Posterior cingulate gyrus (tissue), 11 donors: ENCODE measurements around the gene CCDC127.
"Not testable (repeated sequence)": the region's sequence is repeated elsewhere in the genome, so short reads cannot be mapped to it uniquely, and the experiment has no call there.

Source experiments
- DNase-seq, 10 donors: peaks; one replicate each; pipeline versions ENCODE4 v3.0.0 to v3.0.0-alpha.2; 2020 to 2021; ENCODE audit warnings: mixed read lengths in 3 of 10
- intact Hi-C: fragments of 100-400 bp; cut with DNase I; formaldehyde crosslinking; loops from one replicate; pipeline ENCODE4 v1.15.1; 2023

The CCDC127 gene

DNA sequence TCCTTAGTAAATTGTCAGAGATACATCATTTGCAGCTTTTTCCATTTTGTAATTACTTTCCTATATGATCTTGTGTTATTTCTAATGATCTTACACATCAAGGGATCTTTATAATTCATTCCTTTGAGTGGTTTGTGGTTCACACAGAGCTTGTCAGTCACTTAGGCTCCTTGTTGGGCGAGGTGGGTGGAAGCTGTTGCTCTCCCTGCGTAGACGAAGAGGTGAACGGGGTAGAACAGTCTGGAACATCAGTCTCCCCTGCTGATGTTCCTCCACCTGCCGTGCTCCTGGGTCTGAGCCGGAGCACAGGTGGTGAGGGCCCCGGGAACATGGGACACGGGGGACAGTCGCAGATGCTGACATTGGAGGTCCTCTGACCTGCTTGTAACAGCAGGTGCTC is 17.6 kb upstream of the CCDC127 start:
- intact Hi-C loops, DNase-seq: not testable (repeated sequence)

DNA sequence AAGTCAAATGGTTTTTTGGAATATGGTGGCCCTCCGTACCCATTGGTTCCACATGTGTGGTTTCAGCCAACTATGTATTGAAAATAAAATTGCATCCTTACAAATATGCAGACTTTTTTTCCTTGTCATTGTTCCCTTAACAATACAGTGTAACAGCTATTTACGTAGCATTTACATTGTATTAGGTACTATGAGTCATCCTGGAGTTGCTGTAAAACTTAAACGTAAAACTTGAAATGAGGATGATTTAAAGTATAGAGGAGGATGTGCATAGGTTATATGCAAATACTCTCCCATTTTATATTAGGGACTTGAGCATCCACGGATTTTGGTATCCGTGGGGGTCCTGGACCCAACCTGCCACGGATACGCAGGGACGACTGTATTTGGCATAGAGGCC is 16.5 kb upstream of the CCDC127 start:
- intact Hi-C loops: no loop called here
- no peak for DNase-seq

DNA sequence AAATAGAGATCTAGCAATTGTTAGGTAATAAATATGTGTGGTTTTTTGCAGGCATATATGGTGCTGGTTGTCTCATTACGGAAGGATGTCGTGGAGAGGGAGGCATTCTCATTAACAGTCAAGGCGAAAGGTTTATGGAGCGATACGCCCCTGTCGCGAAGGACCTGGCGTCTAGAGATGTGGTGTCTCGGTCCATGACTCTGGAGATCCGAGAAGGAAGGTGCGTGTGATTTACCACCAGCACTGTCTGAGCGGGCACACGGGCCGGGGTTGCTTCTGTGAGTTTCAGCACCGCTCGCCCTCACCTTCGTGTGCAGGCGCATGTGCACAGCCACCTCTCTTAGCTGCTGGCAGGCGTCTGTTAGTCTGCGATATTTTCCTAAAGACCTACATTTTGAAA is 15.5 kb upstream of the CCDC127 start:
- DNase-seq, intact Hi-C loops: not testable (repeated sequence)

GRCh38 chr5:231661-232060 is 13.7 kb upstream of the CCDC127 start:
- intact Hi-C loops: no loop called here
- peak in 3 of 10 donors; percentile 38 to 86 (median 51) for DNase-seq

GRCh38 chr5:230711-231110 is 12.8 kb upstream of the CCDC127 start:
- intact Hi-C loops: no loop called here
- no peak for DNase-seq

- intact Hi-C loops: no loop called here
- no peak for DNase-seq
Observed at GRCh38 chr5:228886-229285, 10.9 kb upstream of the CCDC127 start.

DNA sequence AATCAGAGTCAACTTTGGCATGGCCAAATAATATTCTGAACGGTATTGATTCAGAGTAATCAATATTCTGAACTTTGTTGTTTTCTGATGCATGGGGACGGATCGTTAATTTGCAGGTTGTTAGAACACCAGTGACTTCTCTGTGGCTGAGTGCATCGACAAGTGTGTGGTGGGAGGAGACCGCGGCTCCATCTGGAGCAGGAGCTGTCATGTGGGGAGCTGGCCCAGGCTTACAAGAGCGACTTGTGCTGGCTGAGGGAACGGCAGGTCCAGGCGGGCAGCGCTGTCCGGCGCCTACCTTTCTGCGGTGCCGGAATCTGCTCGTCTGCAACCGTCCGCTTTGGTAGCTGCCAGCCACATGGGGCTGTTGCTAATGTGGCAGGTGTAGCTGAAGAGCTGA is 9.4 kb upstream of the CCDC127 start:
- intact Hi-C loops: not testable (repeated sequence)
- DNase-seq: peak in 6 of 10 donors; percentile 33 to 92 (median 42)

DNA sequence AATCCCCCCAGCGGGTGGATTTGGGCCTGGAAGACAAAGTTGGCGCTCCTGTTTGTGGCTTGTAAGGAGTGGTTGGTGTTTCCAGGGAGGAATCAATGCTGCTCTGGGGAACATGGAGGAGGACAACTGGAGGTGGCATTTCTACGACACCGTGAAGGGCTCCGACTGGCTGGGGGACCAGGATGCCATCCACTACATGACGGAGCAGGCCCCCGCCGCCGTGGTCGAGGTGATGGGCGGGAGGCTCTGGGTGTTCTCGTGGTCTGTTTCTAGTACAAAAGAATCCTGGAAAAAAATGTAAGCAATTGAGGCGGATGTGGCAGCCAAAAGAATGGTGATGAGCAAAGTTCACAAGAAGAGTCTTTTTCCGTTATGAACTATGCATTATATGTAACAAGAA is 7.4 kb upstream of the CCDC127 start:
- intact Hi-C loops: no loop called here
- no peak for DNase-seq

GRCh38 chr5:223791-224190 is 5.8 kb upstream of the CCDC127 start:
- intact Hi-C loops: no loop called here

DNA sequence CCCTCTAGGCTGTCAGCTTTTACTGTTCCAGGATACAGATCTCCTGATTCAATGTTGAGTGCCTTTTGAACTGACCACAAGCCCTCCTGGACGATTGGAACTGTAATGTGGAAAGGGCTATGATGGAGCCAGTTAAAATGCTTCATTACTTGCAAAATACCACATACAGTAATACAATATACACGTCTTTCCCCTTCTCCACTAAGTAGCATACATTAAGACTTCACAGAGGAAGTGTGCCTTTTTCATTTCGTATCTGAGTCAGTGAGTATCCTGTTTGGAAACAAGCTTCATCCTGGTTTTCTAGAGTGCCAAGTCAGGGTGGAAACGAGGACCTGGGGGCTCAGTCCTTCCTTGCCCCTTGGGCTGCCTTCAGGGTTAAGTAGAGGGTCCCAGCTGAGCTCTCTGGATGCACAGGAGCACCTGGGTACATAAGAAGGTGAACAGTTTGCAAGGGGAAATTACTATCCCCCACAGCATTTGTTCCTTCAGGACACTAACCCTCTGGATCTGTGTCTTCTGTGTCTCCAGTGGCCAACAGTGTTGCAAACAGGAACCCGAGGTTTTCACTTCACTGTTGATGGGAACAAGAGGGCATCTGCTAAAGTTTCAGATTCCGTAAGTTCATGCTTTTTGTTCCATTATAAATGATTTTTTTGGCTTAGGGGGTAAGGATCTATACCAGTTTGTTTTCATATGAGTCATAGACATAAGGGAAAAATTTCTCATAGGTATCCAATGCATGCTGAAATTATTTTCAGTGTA is 5.2 kb upstream of the CCDC127 start:
- DNase-seq, intact Hi-C loops: not testable (repeated sequence)

More at GRCh38 chr5:223791-224190, 5.8 kb upstream of the CCDC127 start:
- no peak for DNase-seq

GRCh38 chr5:219991-220390 is 2.0 kb upstream of the CCDC127 start:
- intact Hi-C loops: no loop called here

DNA sequence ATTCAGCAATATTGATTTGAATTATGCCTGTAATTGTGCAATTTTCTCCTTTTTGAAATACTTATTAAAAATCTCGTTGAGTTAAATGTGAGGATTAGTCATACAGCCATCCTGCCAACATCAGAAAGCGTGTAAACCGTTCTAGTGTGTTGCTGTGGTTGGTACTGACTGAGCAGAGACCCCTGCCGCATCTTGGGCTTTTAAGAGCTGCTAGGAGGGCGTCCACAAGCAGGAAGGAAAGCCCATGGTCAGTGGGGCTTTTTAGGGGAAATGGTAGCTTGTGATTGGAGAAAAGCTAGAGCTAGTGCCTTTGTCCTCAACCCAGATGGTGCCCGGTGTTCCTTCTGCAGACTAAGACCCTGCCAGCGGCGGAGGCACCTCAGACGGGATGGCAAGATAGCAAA is 1.5 kb upstream of the CCDC127 start:
- peak in 1 of 10 donors; percentile 84 for DNase-seq
- intact Hi-C loops: no loop called here

More at GRCh38 chr5:219991-220390, 2.0 kb upstream of the CCDC127 start:
- DNase-seq: no peak

- intact Hi-C loops: loop anchor here (1.0 kb wide), 1 partner anchor 53 kb away; the partner anchor contains the start of gene PDCD6
- DNase-seq: peak in 5 of 10 donors; percentile 18 to 88 (median 30)
Observed at GRCh38 chr5:218457-219291, 721 bp upstream of the CCDC127 start.

DNA sequence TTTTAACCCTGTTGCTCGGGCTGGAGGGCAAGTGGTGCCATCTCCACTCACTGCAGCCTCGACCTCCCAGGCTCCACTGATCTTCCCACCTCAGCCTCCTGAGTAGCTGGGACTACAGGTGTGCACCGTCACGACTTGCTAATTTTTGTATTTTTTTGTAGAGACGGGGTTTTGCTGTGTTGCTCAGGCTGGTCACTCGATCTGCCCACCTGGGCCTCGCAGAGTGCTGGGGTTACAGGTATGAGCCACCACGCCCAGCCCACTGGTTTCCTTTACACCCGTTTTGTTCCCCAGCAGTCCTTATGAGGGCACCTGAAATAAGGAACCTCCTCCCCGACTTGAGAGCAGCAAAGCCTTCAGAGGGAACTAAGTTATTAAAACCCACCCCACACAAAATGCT is 1.9 kb downstream of the CCDC127 start:
- peak in 1 of 10 donors; percentile 49 for DNase-seq
- intact Hi-C loops: not testable (repeated sequence)

GRCh38 chr5:215256-215655 is 2.7 kb downstream of the CCDC127 start:
- DNase-seq, intact Hi-C loops: not testable (repeated sequence)

DNA sequence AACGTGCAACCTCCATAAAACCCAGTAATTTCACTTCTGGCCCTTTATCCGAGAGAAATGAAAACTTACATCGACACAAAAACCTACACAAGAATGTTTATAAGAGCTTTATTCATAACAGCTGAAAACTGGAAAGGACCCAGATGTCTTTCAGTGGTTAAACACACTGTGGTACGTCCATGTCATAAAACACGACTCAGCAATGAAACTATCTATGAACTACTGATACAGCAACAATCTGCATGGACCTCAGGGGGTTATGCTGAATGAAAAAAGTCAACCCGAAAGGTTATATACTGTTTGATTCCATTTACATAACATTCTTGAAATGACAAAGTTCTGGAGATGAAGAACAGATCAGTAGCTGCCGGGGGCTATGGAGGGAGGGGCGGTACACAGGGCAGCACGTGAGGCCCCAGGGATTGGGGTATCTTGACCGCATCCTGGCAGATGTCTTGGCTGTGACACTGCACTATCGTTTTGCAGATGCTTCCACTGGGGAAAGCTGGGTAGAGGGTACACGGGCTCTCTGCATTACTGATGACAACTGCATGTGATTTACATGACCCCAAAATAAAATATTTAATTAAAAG is 4.1 kb downstream of the CCDC127 start:
- no peak for DNase-seq
- intact Hi-C loops: no loop called here

GRCh38 chr5:208449-209114 is 9.4 kb downstream of the CCDC127 start:
- intact Hi-C loops: no loop called here
- DNase-seq: no peak

DNA sequence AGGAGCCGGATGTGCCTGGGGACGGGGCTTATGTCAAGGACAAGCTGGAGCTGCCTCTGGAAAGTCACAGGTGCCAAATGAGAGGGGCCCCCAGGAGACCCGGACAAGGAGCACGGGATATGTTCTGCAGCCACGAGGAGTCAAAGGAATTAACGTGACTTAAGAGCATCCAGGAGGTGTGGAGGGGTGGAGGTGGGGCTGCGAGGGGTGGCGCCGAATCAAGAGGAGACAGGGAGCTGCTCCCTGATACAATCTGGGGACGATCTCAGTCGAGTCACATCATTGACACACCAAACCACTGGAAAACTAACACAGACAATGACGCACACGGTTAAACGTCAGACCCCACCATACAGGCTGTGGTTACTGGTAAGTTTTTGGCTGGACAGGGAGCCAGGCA is 10.4 kb downstream of the CCDC127 start:
- peak in 2 of 10 donors; percentile 64 to 78 for DNase-seq
- intact Hi-C loops: no loop called here

DNA sequence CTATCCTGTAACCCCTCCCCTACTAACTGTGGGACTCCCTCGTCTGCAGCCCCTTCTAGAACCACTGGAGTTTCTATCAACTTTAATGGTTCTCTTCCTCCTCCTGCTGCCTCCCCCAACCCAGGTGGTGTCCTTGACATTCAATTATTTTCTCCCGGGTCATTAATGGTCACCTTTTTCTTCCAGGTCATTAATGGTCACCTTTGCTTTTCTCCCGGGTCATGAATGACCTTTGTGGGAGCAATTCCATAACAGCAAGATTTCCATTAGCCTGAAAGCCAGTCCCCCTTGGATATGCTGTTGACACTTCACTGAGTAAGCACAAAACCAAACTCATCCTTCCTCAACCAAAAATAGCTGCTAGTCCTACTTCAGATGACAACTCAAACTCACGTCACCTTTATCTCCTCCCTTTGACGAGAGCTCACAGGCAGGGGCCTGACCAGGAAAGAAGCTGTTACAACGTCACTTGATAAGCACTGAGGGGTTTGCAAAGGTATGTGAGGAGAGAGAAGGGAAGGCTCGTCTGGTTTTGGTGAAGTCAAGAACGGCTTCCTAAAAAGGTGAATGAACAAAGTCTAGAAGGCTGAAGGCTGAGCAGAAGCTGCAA is 10.9 kb downstream of the CCDC127 start:
- intact Hi-C loops: no loop called here
- DNase-seq: no peak

DNA sequence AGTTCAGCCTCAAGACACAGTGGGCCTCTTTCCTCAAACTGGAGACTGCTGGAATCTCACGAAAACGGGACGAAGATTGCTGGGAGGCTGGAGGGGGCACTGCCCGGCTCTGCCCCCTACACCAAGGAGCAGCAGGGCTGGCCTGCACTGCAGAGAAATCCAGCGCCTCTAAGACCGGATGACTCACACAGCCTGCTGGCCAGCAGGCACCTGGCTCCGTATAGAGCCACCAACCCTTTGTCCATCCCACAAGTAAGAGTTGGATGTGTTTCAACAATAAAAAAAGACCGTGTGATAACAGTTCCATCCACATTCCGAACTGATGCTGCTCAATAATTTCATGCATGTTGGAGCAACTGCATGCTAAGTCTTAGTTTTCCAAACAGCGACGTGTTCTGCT is 11.5 kb downstream of the CCDC127 start:
- peak in 2 of 10 donors; percentile 72 for DNase-seq
- intact Hi-C loops: no loop called here
